T-helper 1 cell treated with Interleukin-12 subunit alpha and Interleukin-12 subunit beta and Interleukin-4 antibody, amounts not matched to agents 30 μg/mL and 1 μg/mL, for 36 hours (primary cell): ENCODE measurements around the gene OR5H14.
"Not testable (repeated sequence)": the region's sequence is repeated elsewhere in the genome, so short reads cannot be mapped to it uniquely, and the experiment has no call there.

Experiments
- H3K27ac Mint-ChIP-seq: one replicate; pipeline ENCODE4 v1.8.0; 2021; ENCODE audit warnings: mild to moderate bottlenecking, mixed read lengths
- H3K27me3 Mint-ChIP-seq: one replicate; pipeline ENCODE4 v1.8.0; 2021; ENCODE audit warnings: low read depth, mixed read lengths
- H3K36me3 Mint-ChIP-seq: one replicate; pipeline ENCODE4 v1.8.0; 2021; ENCODE audit warnings: low read depth, mixed read lengths
- H3K4me1 Mint-ChIP-seq: one replicate; pipeline ENCODE4 v1.8.0; 2021; ENCODE audit warnings: low read depth, mixed read lengths
- H3K4me3 Mint-ChIP-seq: one replicate; pipeline ENCODE4 v1.8.0; 2021; ENCODE audit warnings: mild to moderate bottlenecking, moderate library complexity, mixed read lengths
- H3K9me3 Mint-ChIP-seq: one replicate; pipeline ENCODE4 v1.8.0; 2021; ENCODE audit warnings: mixed read lengths

Gene OR5H14

DNA sequence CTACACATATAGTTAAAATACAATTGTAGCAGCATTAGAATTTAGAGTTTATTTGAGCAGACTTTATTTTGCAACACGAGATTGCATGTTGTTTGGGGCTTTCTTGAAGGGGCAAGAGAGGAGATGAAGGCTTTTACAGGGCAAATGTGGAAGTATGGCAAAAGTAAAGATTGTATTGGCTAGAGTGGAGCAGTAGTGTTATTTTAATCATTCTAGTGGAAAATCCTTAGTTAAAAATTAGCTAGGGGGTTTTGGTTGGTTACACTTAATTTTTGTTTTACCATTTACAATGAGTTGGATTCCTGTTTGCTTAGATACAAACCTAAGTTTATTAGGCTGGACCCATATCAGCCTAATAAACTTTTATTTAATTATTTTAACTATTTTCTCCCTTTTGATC, 23.8 kb downstream of the OR5H14 start:
- Mint-ChIP-seq H3K9me3 (peaks cover 4% of the 10 kb centered on the region), H3K27me3 (peaks cover 4% of the 10 kb centered on the region), H3K27ac (no peak overlapping the region), H3K36me3 (no peaks in the 10 kb centered on the region), H3K4me3 (no peak overlapping the region), H3K4me1 (no peaks in the 10 kb centered on the region)

DNA sequence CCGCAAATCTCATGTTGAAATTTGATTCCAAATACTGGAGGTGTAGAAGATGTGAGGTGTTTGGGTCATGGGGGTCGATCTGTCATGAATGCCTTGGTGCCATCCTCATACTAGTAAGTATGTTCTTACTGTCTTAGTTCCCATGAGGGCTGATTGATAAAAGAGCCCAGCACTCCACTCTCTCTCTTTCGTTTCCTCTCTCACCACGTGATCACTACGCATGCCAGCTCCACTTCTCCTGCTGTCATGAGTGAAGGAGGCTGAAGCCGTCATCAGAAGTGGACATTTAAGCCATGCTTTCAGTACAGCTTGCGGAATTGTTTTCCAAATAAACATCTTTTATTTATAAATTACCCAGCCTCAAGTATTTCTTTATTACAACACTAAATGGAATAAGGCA, 25.3 kb downstream of the OR5H14 start:
- peaks cover 4% of the 10 kb centered on the region for H3K27me3 Mint-ChIP-seq
- no peaks in the 10 kb centered on the region for H3K36me3 Mint-ChIP-seq
- no peak overlapping the region for H3K4me3 Mint-ChIP-seq
- no peak overlapping the region for H3K27ac Mint-ChIP-seq
- peaks cover 4% of the 10 kb centered on the region for H3K9me3 Mint-ChIP-seq
- H3K4me1 Mint-ChIP-seq: no peaks in the 10 kb centered on the region

- H3K27me3 Mint-ChIP-seq: no peaks in the 10 kb centered on the region
- H3K27ac Mint-ChIP-seq: no peak overlapping the region
- no peaks in the 10 kb centered on the region for H3K36me3 Mint-ChIP-seq
- H3K4me3 Mint-ChIP-seq: no peak overlapping the region
- H3K4me1 Mint-ChIP-seq: no peaks in the 10 kb centered on the region
- H3K9me3 Mint-ChIP-seq: no peaks in the 10 kb centered on the region
These were observed 33.1 kb downstream of the OR5H14 start for GRCh38 chr3:98180319-98180890.

- H3K36me3 Mint-ChIP-seq: no peaks in the 10 kb centered on the region
- H3K27ac Mint-ChIP-seq: no peak overlapping the region
- no peak overlapping the region for H3K4me3 Mint-ChIP-seq
- no peaks in the 10 kb centered on the region for H3K4me1 Mint-ChIP-seq
- H3K27me3 Mint-ChIP-seq: no peaks in the 10 kb centered on the region
- no peaks in the 10 kb centered on the region for H3K9me3 Mint-ChIP-seq
These were observed 34.9 kb downstream of the OR5H14 start for GRCh38 chr3:98182196-98182595.

- H3K36me3 Mint-ChIP-seq: no peaks in the 10 kb centered on the region
- peaks cover 4% of the 10 kb centered on the region for H3K27me3 Mint-ChIP-seq
- no peak overlapping the region for H3K27ac Mint-ChIP-seq
- peaks cover 4% of the 10 kb centered on the region for H3K4me1 Mint-ChIP-seq
- H3K9me3 Mint-ChIP-seq: no peaks in the 10 kb centered on the region
- no peak overlapping the region for H3K4me3 Mint-ChIP-seq
These were observed 37.9 kb downstream of the OR5H14 start for GRCh38 chr3:98185180-98185579.

DNA sequence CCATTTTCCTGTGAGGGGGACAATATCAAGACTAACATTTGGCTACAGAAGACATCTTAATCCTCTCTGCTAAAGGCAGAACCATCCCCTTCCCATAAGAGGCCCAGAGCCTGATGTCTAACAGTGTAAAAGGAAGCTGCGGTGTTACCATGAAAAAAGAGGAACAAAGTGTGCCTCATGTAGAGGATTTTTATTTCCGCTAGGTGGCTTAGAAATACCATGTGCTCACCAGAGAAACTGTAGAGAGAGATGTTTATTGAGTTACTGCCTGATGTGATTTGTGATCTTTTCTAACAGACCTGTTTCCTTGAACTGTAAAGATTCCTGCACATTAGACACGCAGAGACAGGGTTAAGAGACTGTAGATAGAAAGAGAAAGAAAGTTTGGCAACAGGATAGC, 41.3 kb downstream of the OR5H14 start:
- Mint-ChIP-seq H3K27me3 (peaks cover 24% of the 10 kb centered on the region), H3K9me3 (no peaks in the 10 kb centered on the region)

GRCh38 chr3:98190911-98191310, 43.6 kb downstream of the OR5H14 start:
- H3K9me3 Mint-ChIP-seq, H3K36me3 Mint-ChIP-seq, H3K27ac Mint-ChIP-seq, H3K4me3 Mint-ChIP-seq, H3K4me1 Mint-ChIP-seq: not testable (repeated sequence)
- H3K27me3 Mint-ChIP-seq: peaks cover 24% of the 10 kb centered on the region

More for the DNA sequence above, 41.3 kb downstream of the OR5H14 start:
- Mint-ChIP-seq H3K4me1 (peaks cover 4% of the 10 kb centered on the region), H3K4me3 (no peak overlapping the region), H3K36me3 (no peaks in the 10 kb centered on the region), H3K27ac (no peak overlapping the region)

DNA sequence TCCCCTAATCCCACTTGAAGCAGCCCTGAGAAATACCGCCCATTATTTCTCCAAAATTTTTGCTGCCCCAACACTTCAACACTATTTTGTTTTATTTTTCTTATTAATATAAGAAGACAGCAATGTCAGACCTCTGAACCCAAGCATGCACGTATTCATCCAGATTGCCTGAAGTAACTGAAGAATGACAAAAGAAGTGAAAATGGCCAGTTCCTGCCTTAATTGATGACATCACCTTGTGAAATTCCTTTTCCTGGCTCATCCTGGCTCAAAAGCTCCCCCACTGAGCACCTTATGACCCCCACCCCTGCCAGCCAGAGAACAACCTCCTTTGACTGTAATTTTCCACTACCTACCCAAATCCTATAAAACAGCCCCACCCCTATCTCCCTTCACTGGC, 49.0 kb downstream of the OR5H14 start:
- not testable (repeated sequence) for H3K4me1 Mint-ChIP-seq, H3K4me3 Mint-ChIP-seq, H3K36me3 Mint-ChIP-seq, H3K27ac Mint-ChIP-seq, H3K9me3 Mint-ChIP-seq
- peaks cover 20% of the 10 kb centered on the region for H3K27me3 Mint-ChIP-seq

GRCh38 chr3:98199020-98199419, 51.7 kb downstream of the OR5H14 start:
- H3K36me3 Mint-ChIP-seq: no peaks in the 10 kb centered on the region
- H3K4me1 Mint-ChIP-seq: no peaks in the 10 kb centered on the region
- no peak overlapping the region for H3K4me3 Mint-ChIP-seq
- H3K27ac Mint-ChIP-seq: no peak overlapping the region
- no peaks in the 10 kb centered on the region for H3K9me3 Mint-ChIP-seq
- H3K27me3 Mint-ChIP-seq: peaks cover 4% of the 10 kb centered on the region
